GM11168 (cell line): ENCODE data around the gene CELF3.
"Not testable (repeated sequence)": the region's sequence is repeated elsewhere in the genome, so short reads cannot be mapped to it uniquely, and the experiment has no call there.

ENCODE experiments used
- in situ Hi-C: fragments of 300-500 bp; cut with MboI; formaldehyde crosslinking; loops from one replicate; pipeline ENCODE4 v1.12.0; 2022; ENCODE audit warnings: low sequenced_read_pairs; ENCODE audit not compliant: unreplicated experiment

The CELF3 gene

GRCh38 chr1:151705753-151706463 lies 10.7 kb downstream of the CELF3 start:
- in situ Hi-C loops = no loop called here

- in situ Hi-C loops = no loop called here
Measured at GRCh38 chr1:151705146-151705545, 11.5 kb downstream of the CELF3 start.

GRCh38 chr1:151704246-151704645 lies 12.4 kb downstream of the CELF3 start:
- in situ Hi-C loops = no loop called here

GRCh38 chr1:151703813-151704212 lies 12.8 kb downstream of the CELF3 start:
- in situ Hi-C loops = no loop called here

- in situ Hi-C loops = no loop called here
Measured at GRCh38 chr1:151702936-151703335, 13.7 kb downstream of the CELF3 start.

- in situ Hi-C loops = no loop called here
Measured at GRCh38 chr1:151701515-151701914, 15.1 kb downstream of the CELF3 start.

GRCh38 chr1:151693057-151693651 lies 23.4 kb downstream of the CELF3 start:
- in situ Hi-C loops = no loop called here

GRCh38 chr1:151692226-151692625 lies 24.4 kb downstream of the CELF3 start:
- in situ Hi-C loops = no loop called here

GRCh38 chr1:151689494-151689893 lies 27.1 kb downstream of the CELF3 start:
- in situ Hi-C loops = no loop called here

GRCh38 chr1:151686561-151686960 lies 30.0 kb downstream of the CELF3 start:
- in situ Hi-C loops = no loop called here

GRCh38 chr1:151684128-151684527 lies 32.5 kb downstream of the CELF3 start:
- in situ Hi-C loops = no loop called here

GRCh38 chr1:151682901-151683300 lies 33.7 kb downstream of the CELF3 start:
- in situ Hi-C loops = not testable (repeated sequence)

GRCh38 chr1:151681923-151682322 lies 34.7 kb downstream of the CELF3 start:
- in situ Hi-C loops = no loop called here

GRCh38 chr1:151680826-151681225 lies 35.8 kb downstream of the CELF3 start:
- in situ Hi-C loops = no loop called here

- in situ Hi-C loops = no loop called here
Measured at GRCh38 chr1:151680391-151680790, 36.2 kb downstream of the CELF3 start.

- in situ Hi-C loops = no loop called here
Measured at GRCh38 chr1:151673407-151673806, 43.2 kb downstream of the CELF3 start.

GRCh38 chr1:151670036-151670675 lies 46.4 kb downstream of the CELF3 start:
- in situ Hi-C loops = not testable (repeated sequence)

GRCh38 chr1:151668090-151668489 lies 48.5 kb downstream of the CELF3 start:
- in situ Hi-C loops = no loop called here

- in situ Hi-C loops = no loop called here
Measured at GRCh38 chr1:151661751-151662150, 54.9 kb downstream of the CELF3 start.

- in situ Hi-C loops = no loop called here
Measured at GRCh38 chr1:151655371-151655770, 61.2 kb downstream of the CELF3 start.

GRCh38 chr1:151653397-151653796 lies 63.2 kb downstream of the CELF3 start:
- in situ Hi-C loops = no loop called here
